ENCODE results near the gene MACO1. TPM values are rescaled to one million over a fixed set of nuclear protein-coding genes. Genes with fewer than 3 reads are reported as not detected.

MACO1 gene
- total RNA-seq, 1 experiment from 2014 or later, result 9.8 TPM

- no peak for TF ChIP-seq ATF3 (IDR thresholded peaks at IDR 0.05)
- TF ChIP-seq ELF1 (IDR thresholded peaks at IDR 0.05; ENCODE audit: borderline replicate concordance, low read depth), result no peak
- peak; percentile 90 for TF ChIP-seq POLR2AphosphoS5 (IDR thresholded peaks at IDR 0.05; ENCODE audit: low read depth, low read length)
- TF ChIP-seq ZFX (IDR thresholded peaks at IDR 0.05), result peak; percentile 84
These were observed 112.9 kb downstream of the MACO1 start, which contains the start of gene LDLRAP1 (continued) for GRCh38 chr1:25543425-25544242.

GRCh38 chr1:25544243-25544764 lies 113.6 kb downstream of the MACO1 start:
- peaks cover 27 to 42% of the 10 kb centered on the region in 2 experiments for H3K4me1 ChIP-seq (ENCODE audit: control insufficient read depth in 1 of 2, insufficient read depth in 2 of 2, low read length in 2 of 2)
- DNase-seq (ENCODE audit: low read depth, low spot score) (no peak), ATAC-seq (peak; percentile 4)
- intact Hi-C loops (cut with micrococcal nuclease), result loop anchor here (10.0 kb wide), 1 partner anchor 450 kb away; the partner anchor contains the start of gene PAFAH2
- peak overlapping the region; percentile 61 to 86 for H3K4me3 ChIP-seq (replicated peaks in 1 of 2; ENCODE audit: low read depth in 1 of 2, low read length in 2 of 2)
- no peaks in the 10 kb centered on the region for H3K9me3 ChIP-seq (ENCODE audit: control insufficient read depth in 1 of 2, insufficient read depth in 1 of 2, low read depth in 1 of 2, low read length in 2 of 2)
- H3K79me2 ChIP-seq (ENCODE audit: insufficient read depth, low read length), result peaks cover 30% of the 10 kb centered on the region
- ChIA-PET RAD21 (ENCODE audit: low non-redundant PET in 1 of 2, low total read pairs in 2 of 2, uncharacterized antibody in 2 of 2, unreplicated experiment in 2 of 2) (no interaction called here), CTCF (no interaction called here), POLR2A (no interaction called here)
- no peak overlapping the region for H2AFZ ChIP-seq (ENCODE audit: low read depth, low read length, poor library complexity, severe bottlenecking)
- no peaks in the 10 kb centered on the region for H3K36me3 ChIP-seq (ENCODE audit: control insufficient read depth in 1 of 2, insufficient read depth in 2 of 2, low read length in 2 of 2)
- H3K9me2 ChIP-seq (ENCODE audit: insufficient read depth), result no peaks in the 10 kb centered on the region
- peak overlapping the region; percentile 98 for H3K4me2 ChIP-seq (ENCODE audit: low read length)
- peak overlapping the region; percentile 79 for H3K9ac ChIP-seq (ENCODE audit: low read length)
- no peaks in the 10 kb centered on the region; the same call in 1 of the 2 replicates for H4K20me1 ChIP-seq (ENCODE audit: insufficient read depth)
- H3K27me3 ChIP-seq (ENCODE audit: insufficient read depth, low read length), result no peaks in the 10 kb centered on the region
- no TSS peak for BruUV-seq (replicated peaks)
- peak overlapping the region; percentile 83 for H3K27ac ChIP-seq (ENCODE audit: low read depth, low read length)
- TF ChIP-seq ZNF274 (IDR thresholded peaks at IDR 0.05; ENCODE audit: low read depth, low read length) (no peak), POLR2A (IDR thresholded peaks at IDR 0.05; ENCODE audit: borderline replicate concordance, extremely low read depth, insufficient read depth, insufficient read length) (no peak), ZBTB33 (IDR thresholded peaks at IDR 0.05; ENCODE audit: extremely low read depth, insufficient replicate concordance, low read length) (no peak), CTCF (IDR thresholded peaks at IDR 0.05 in 2 of 3, conservative IDR thresholded peaks at IDR 0.05 in 1 of 3; ENCODE audit: borderline replicate concordance in 1 of 3, insufficient read depth in 1 of 3, low read depth in 2 of 3, low read length in 2 of 3) (no peak), SRF (IDR thresholded peaks at IDR 0.05; ENCODE audit: low read depth) (no peak), POLR2AphosphoS5 (IDR thresholded peaks at IDR 0.05; ENCODE audit: low read depth, low read length) (no peak), EZH2phosphoT487 (IDR thresholded peaks at IDR 0.05; ENCODE audit: borderline replicate concordance) (no peak), JUND (IDR thresholded peaks at IDR 0.05) (no peak), EGR1 (IDR thresholded peaks at IDR 0.05; ENCODE audit: low read depth) (no peak), ZFX (IDR thresholded peaks at IDR 0.05) (no peak), ELF1 (IDR thresholded peaks at IDR 0.05; ENCODE audit: borderline replicate concordance, low read depth) (no peak), CBX3 (IDR thresholded peaks at IDR 0.05; ENCODE audit: low read depth) (no peak), RAD21 (IDR thresholded peaks at IDR 0.05; ENCODE audit: low read depth) (no peak), SP1 (IDR thresholded peaks at IDR 0.05; ENCODE audit: low read depth) (no peak), TCF7L2 (IDR thresholded peaks at IDR 0.05; ENCODE audit: borderline replicate concordance, extremely low read depth, insufficient read depth, insufficient read length) (no peak), YY1 (IDR thresholded peaks at IDR 0.05; ENCODE audit: extremely low read depth, insufficient replicate concordance, low read depth, low read length) (no peak), SIN3A (IDR thresholded peaks at IDR 0.05; ENCODE audit: low read depth) (no peak; the same call in 1 of the 2 replicates), FOSL1 (IDR thresholded peaks at IDR 0.05; ENCODE audit: low read depth) (no peak)
